NCI-H82 treated with DMSO at 0.1 percent for 48 hours (cell line): ENCODE results near the gene CACNA1A.
"Not testable (repeated sequence)": the region's sequence is repeated elsewhere in the genome, so short reads cannot be mapped to it uniquely, and the experiment has no call there.

Experiments used
- DNase-seq: peaks from one replicate; lab custom pipeline; 2025; ENCODE audit not compliant: unreplicated experiment; lab: John Stamatoyannopoulos, UW

The CACNA1A gene

GRCh38 chr19:13169769-13170168 lies 336.5 kb downstream of the CACNA1A start:
- no peak for DNase-seq

DNA sequence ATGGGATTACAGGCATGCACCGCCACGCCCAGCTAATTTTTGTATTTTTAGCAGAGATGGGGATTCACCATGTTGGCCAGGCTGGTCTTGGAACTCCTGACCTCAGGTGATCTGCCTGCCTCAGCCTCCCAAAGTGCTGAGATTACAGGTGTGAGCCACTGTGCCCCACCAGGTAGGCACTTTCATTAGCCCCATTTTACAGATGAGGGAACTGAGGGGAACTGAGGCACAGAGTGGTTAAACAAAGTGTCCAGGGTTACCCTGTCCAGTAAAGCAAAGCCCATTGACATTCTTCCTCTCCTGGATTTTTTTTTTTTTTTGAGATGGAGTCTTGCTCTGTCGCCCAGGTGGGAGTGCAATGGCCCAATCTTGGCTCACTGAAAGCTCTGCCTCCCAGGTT lies 340.1 kb downstream of the CACNA1A start:
- DNase-seq, result not testable (repeated sequence)

DNA sequence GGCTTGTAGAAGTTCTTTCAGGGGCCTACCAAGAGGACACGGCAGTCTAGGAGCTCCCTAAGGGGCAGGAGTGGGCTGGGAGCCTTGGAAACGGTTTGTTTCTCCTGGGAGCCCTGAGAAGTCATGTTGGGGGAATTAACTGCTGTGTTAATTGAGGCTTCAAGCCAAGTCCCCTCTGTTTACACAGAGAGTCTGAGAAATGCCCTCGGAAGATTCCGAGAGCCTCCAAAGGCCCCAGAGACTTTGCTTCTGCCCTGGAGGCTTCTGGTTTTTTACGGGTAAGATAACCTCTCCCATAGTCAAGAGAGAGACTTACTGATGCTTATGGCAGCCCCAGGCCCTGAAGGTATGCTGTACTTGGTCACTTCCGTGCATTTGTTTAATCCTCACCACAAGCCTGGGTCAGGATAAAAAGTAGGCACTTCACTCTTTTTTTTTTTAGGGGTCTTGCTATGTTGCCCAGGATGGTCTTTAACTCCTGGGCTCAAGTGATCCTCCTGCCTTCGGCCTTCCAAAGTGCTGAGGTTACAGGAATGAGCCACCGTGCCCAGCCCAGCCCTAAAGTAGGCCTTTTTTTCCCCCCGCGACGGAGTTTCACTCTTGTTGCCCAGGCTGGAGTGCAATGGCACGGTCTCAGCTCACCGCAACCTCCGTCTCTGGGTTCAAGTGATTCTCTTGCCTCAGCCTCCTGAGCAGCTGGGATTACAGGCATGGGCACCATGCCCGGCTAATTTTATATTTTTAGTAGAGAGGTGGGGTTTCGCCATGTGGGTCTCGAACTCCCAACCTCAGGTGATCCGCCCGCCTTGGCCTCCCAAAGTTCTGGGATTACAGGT lies 340.9 kb downstream of the CACNA1A start:
- DNase-seq, result peak; percentile 48

DNA sequence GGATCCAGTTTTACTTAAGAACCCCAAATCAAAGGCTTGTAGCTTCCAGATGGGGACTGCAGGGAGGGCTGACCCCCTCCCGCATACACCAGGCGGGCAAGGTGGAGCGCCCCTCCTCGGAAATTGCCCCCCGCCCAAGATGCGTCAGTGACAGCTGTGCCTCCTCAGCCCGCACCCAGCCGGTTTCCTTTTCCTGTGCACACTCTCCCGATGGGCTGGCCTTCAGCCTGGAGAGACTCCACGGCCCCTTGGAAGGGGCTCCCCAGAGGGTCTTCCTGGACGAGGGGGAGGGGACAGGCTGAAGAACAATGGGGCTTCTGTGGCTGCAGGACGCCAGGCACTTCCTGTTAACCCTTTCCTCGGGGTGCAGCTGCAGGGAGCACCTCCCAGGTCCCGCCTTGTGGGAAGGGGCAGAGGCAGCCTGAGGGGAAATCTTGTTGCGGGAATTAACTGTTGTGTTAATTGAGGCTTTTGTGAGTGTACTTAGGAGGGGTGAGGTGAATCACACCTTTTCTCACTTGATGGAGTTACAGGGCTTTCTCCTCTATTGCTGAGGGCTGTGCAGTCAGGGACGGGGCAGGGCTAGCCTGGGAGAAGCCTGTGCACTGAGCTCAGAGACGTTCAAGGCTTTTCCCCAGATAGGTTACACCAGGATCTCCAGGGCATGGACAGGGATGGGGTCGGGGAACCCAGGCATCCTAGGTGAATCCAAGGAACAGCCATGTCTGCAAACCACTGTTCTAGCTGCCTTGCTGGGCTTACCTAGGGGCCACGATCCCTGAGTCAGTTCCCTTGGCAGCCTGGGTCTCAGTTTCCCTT lies 341.7 kb downstream of the CACNA1A start:
- DNase-seq, result peak; percentile 100

- peak; percentile 96 for DNase-seq
Measured at GRCh38 chr19:13163609-13164342, 342.5 kb downstream of the CACNA1A start.

DNA sequence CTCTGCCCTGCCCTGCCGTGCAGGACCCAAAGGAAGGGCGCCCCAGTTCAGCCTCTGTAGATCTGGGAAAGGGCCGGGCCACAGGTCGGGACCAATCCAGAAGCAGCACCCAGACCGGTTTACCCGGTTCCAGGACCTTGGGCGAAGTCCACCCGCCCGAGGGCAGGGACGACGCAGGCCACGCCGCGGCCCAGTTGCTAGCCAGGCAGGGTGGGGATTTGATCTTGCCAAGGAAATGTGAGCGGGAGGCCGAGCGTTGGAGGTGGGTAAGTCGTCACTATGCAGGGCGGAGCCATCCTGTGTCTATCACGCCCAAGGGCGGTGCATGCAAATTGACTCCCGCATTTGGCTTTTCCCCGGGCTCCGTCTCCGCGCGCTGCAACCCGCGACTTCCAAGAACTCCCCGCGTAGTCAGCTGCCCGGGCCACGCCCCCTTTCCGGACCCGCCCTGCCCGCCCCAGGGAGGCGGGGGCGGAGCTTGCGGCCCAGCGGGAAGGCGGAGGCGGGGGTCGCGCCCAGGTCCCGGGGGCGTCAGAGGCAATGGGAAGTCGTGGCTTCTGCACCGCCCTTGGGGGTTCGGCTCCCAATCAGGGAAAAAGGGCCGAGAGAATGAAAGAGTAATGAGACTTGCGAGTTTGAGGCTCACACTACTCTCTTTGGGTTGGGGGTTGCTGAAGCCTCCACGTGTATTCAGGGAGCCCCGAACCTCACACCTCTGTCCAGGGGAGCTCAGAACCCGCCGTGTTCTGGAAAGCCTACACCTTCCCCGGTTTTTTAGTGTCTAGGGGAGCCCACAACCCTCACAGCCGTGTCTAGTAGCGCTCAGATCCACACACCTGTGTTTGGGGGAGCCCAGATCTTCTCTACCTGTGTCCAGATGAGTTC lies 343.3 kb downstream of the CACNA1A start:
- peak; percentile 99 for DNase-seq

GRCh38 chr19:13160557-13160956 lies 345.7 kb downstream of the CACNA1A start:
- DNase-seq, result no peak

DNA sequence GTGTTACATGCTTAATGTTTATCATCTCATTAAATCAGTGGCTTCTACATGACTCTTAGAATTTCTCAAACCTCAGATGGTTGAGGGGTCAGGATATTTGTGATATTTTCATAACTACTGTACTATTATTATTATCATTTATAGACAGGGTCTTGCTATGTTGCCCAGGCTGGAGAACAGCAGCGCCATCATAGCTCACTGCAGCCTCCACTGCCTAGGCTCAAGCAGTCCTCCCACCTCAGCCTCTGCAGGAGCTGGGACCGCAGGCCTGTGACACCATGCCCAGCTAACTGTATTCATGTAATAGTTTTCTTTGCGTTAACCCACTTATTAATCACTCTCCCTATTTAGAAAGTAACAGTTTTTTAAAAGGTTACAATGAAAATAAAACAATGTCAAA lies 346.6 kb downstream of the CACNA1A start:
- no peak for DNase-seq
